Measurements from ENCODE around the gene DOCK6.

DNA sequence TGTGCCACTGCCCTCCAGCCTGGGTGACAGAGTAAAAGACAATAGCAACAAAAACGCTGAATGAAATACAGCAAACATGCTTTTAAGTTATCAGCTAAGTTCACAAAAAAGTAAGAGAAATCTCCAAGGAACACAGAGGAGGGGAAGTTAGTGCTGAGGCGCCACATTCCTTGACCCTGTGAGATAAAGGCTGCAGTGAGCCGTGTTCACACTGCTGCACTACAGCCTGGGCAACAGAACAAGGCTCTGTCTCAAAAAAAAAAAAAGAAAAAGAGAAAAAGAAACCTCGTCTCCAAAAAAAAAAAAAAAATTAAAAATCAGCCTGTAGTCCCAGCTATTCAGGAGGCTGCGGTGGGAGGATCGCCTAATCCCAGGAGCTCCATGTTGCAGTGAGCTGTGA is 16.3 kb upstream of the DOCK6 start:
- TF ChIP-seq EZH2 (IDR thresholded peaks at IDR 0.05; ENCODE audit: low read length, unreplicated experiment) (no peak), CTCF (conservative IDR thresholded peaks at IDR 0.05; ENCODE audit: low read depth, low read length) (no peak), EZH2phosphoT487 (IDR thresholded peaks at IDR 0.05; ENCODE audit: borderline replicate concordance, low read length) (no peak)

Data from PC-3 (cell line).